Gastrocnemius medialis (tissue), 4 donors: ENCODE results near the gene TP63. TPM values are rescaled to one million over a fixed set of nuclear protein-coding genes. Genes with fewer than 3 reads are reported as not detected.
A peak's percentile ranks its signal among the peaks of the same experiment; 100 is the strongest.

Source experiments
- ATAC-seq, 2 donors: fragments of 150-250 bp; one replicate each; pipeline ENCODE4 v1.9.1; 2016
- DNase-seq, 2 donors: peaks; one replicate each; pipeline ENCODE4 v3.0.0-alpha.2; 2019
- H3K27ac ChIP-seq, 4 donors: fragments of 200-600 bp; sonication (generic); 1 replicate in 1 of 4; 2 replicates in 3 of 4; pipeline ENCODE4 v1.5.1; 2016 to 2018; ENCODE audit warnings: mild to moderate bottlenecking in 2 of 4, moderate library complexity in 1 of 4
- H3K27me3 ChIP-seq, 3 donors: fragments of 200-600 bp; sonication (generic) in 2 of 3; 1 replicate in 1 of 3; 2 replicates in 2 of 3; pipeline versions ENCODE4 v1.5.1 to v1.6.0; 2016 to 2019; ENCODE audit warnings: mild to moderate bottlenecking in 1 of 3, moderate library complexity in 1 of 3
- H3K36me3 ChIP-seq, 2 donors: fragments of 200-600 bp; sonication (generic) in 1 of 2; one replicate each; pipeline ENCODE4 v1.5.1; 2017 to 2018
- H3K4me1 ChIP-seq, 2 donors: fragments of 200-600 bp; sonication (generic) in 1 of 2; one replicate each; pipeline ENCODE4 v1.5.1; 2016 to 2017; ENCODE audit warnings: mild to moderate bottlenecking in 2 of 2
- H3K4me3 ChIP-seq, 4 donors: fragments of 200-600 bp; sonication (generic) in 3 of 4; 1 replicate in 1 of 4; 2 replicates in 3 of 4; pipeline ENCODE4 v1.5.1; 2016 to 2019; ENCODE audit warnings: mild to moderate bottlenecking in 2 of 4
- H3K9me3 ChIP-seq, 3 donors: fragments of 200-600 bp; sonication (generic) in 2 of 3; 1 replicate in 1 of 3; 2 replicates in 2 of 3; pipeline ENCODE4 v1.5.1; 2016 to 2019
- POLR2A ChIP-seq, 2 donors: fragments of 450-650 bp; IDR thresholded peaks; one replicate each; pipeline ENCODE4 v1.6.1; 2017; ENCODE audit warnings: antibody characterized with exemption in 2 of 2, mild to moderate bottlenecking in 2 of 2, moderate library complexity in 2 of 2
- in situ Hi-C, 4 donors: fragments of 200-750 bp; cut with MboI; loops; one replicate each; pipeline versions ENCODE4 v1.15.0 to v1.8.0; 2017; ENCODE audit warnings: low sequenced_read_pairs in 4 of 4
- intact Hi-C: fragments of 100-400 bp; cut with DNase I; formaldehyde crosslinking; loops from one replicate; pipeline ENCODE4 v1.15.1; 2023; ENCODE audit warnings: low total_unique reads
- total RNA-seq, 4 donors: library from RNA; depleted of rRNA; stranded (reverse); fragments of >200 nt; gene quantifications; one replicate each; pipeline versions ENCODE4 v1.1.0 to v1.2.3, GENCODE V29; 2016
- TF ChIP-seq, protein P1 (sequence below), 5 experiments: fragments of 450-650 bp in 3 of 5; fragments of 200-600 bp in 2 of 5; sonication (generic) in 2 of 5; IDR thresholded peaks in 4 of 5; conservative IDR thresholded peaks in 1 of 5; 1 replicate in 4 of 5; 2 replicates in 1 of 5; pipeline ENCODE4 v1.5.1; 2016 to 2019; ENCODE audit warnings: antibody characterized with exemption in 5 of 5, mild to moderate bottlenecking in 3 of 5, moderate library complexity in 3 of 5

Gene TP63
- total RNA-seq, 4 donors from 2014 or later = 5.2 to 38.8 (median 25.8) TPM

GRCh38 chr3:189710620-189711402, 79.6 kb downstream of the TP63 start:
- in situ Hi-C loops (no loop called here), intact Hi-C loops (no loop called here)
- peak; percentile 90 to 92 for ATAC-seq
- Histone ChIP-seq H3K9me3 (no peaks in the 10 kb centered on the region), H3K36me3 (no peaks in the 10 kb centered on the region), H3K27me3 (no peaks in the 10 kb centered on the region), H3K27ac (peak overlapping the region in 1 of 4 donors; percentile 21), H3K4me1 (peaks cover 19 to 37% of the 10 kb centered on the region in 2 donors), H3K4me3 (no peak overlapping the region)
- TF ChIP-seq, protein P1, sequence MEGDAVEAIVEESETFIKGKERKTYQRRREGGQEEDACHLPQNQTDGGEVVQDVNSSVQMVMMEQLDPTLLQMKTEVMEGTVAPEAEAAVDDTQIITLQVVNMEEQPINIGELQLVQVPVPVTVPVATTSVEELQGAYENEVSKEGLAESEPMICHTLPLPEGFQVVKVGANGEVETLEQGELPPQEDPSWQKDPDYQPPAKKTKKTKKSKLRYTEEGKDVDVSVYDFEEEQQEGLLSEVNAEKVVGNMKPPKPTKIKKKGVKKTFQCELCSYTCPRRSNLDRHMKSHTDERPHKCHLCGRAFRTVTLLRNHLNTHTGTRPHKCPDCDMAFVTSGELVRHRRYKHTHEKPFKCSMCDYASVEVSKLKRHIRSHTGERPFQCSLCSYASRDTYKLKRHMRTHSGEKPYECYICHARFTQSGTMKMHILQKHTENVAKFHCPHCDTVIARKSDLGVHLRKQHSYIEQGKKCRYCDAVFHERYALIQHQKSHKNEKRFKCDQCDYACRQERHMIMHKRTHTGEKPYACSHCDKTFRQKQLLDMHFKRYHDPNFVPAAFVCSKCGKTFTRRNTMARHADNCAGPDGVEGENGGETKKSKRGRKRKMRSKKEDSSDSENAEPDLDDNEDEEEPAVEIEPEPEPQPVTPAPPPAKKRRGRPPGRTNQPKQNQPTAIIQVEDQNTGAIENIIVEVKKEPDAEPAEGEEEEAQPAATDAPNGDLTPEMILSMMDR (IDR thresholded peaks at IDR 0.05 in 4 of 5, conservative IDR thresholded peaks at IDR 0.05 in 1 of 5) = no peak
- TF ChIP-seq POLR2A (IDR thresholded peaks at IDR 0.05) = no peak
- peak; percentile 42 to 64 for DNase-seq

DNA sequence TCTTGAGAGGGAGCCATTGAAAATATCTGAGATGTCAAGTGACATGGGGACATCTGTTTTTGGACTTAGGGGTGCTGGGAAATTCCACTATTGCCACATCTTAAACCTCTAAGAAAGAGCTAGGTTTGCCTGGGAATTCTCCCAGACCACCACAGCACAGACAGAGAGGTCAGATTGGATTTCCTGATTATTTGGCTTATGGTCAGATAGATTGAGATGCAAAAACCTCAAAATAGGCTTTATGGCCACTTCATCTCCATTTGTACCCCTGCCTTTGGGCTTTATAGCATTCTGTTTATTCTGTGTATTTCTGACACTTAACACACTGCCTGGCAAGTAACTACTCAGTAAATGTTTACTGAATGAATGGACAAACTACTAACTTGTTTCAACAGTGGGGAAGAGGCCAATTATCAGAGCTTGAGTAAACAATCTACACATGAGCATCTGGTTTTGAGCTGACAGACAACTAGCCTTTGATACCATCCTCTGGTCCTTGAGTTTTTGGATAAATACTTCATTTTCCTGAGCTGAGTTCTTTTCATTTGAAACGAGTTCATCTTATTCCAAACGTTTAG, 81.8 kb downstream of the TP63 start:
- peaks cover 19 to 34% of the 10 kb centered on the region in 2 donors for H3K4me1 ChIP-seq
- intact Hi-C loops = no loop called here
- ATAC-seq (no peak), DNase-seq (no peak)
- H3K27ac ChIP-seq = no peak overlapping the region
- TF ChIP-seq, protein P1 (IDR thresholded peaks at IDR 0.05 in 4 of 5, conservative IDR thresholded peaks at IDR 0.05 in 1 of 5) = no peak
- no peak for TF ChIP-seq POLR2A (IDR thresholded peaks at IDR 0.05)
- in situ Hi-C loops = no loop called here
- H3K4me3 ChIP-seq = no peak overlapping the region
- no peaks in the 10 kb centered on the region for H3K9me3 ChIP-seq
- H3K36me3 ChIP-seq = no peaks in the 10 kb centered on the region
- H3K27me3 ChIP-seq = no peaks in the 10 kb centered on the region

DNA sequence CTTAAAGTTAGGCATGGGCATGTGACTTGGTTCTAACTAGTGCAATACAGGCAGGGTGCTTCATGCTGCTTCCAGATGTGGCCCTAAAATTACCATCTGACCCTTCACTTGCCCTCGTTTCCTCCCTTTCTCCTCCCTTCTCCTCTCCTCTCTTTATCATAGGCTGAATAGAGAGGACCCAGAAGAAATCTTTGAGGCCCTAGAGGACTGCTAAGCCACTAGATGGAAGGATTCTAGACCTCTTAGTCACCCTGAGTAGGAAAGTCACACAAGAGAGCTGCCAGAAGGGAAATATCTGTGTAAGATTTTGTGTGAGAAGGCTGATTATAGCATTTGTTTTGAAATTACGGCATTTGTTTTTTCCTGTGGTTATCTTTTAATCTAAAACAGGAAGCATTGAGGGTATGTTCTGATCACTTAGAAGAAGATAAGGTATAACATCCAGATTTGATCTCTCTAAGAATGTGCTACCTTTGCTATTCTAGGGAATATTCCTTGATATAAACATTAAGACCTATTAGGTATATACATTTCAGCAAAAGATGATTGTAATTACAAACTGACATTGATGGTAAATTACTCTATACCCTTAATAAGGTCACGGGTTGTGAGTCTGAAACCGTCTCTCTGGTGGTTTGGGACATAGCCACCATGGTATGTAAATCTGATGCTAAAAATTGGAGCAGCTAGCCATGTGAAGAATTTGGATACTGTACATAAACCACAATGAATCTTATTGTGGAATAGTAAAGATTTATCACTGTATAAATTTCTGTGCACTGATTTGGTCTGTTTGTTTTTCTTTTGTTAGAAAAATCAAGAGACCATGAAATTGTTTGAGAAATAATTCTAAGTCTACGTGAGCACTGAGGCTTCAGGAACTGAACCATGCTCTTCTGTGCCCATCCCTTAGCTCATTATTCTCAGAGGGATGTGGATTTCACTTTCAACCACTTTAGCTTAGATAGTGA, 84.1 kb downstream of the TP63 start:
- DNase-seq (no peak), ATAC-seq (no peak)
- intact Hi-C loops (no loop called here), in situ Hi-C loops (no loop called here)
- H3K9me3 ChIP-seq = no peaks in the 10 kb centered on the region
- H3K4me3 ChIP-seq = no peak overlapping the region
- TF ChIP-seq, protein P1 (IDR thresholded peaks at IDR 0.05 in 4 of 5, conservative IDR thresholded peaks at IDR 0.05 in 1 of 5) = no peak
- TF ChIP-seq POLR2A (IDR thresholded peaks at IDR 0.05) = no peak
- no peaks in the 10 kb centered on the region for H3K36me3 ChIP-seq
- no peaks in the 10 kb centered on the region for H3K27me3 ChIP-seq
- peaks cover 12 to 17% of the 10 kb centered on the region in 2 donors for H3K4me1 ChIP-seq
- H3K27ac ChIP-seq = no peak overlapping the region

GRCh38 chr3:189718215-189718614, 87.0 kb downstream of the TP63 start:
- H3K36me3 ChIP-seq = no peaks in the 10 kb centered on the region
- H3K4me3 ChIP-seq = no peak overlapping the region
- in situ Hi-C loops = no loop called here
- TF ChIP-seq POLR2A (IDR thresholded peaks at IDR 0.05) = no peak
- TF ChIP-seq, protein P1 (IDR thresholded peaks at IDR 0.05 in 4 of 5, conservative IDR thresholded peaks at IDR 0.05 in 1 of 5) = no peak
- intact Hi-C loops = no loop called here
- H3K27ac ChIP-seq = no peak overlapping the region
- H3K27me3 ChIP-seq = no peaks in the 10 kb centered on the region
- peaks cover 7 to 12% of the 10 kb centered on the region in 2 donors for H3K4me1 ChIP-seq
- no peaks in the 10 kb centered on the region for H3K9me3 ChIP-seq
- no peak for ATAC-seq
- DNase-seq = no peak
